Caco-2 (cell line): ENCODE results near the gene ITGB6. TPM values are rescaled to one million over a fixed set of nuclear protein-coding genes. Genes with fewer than 3 reads are reported as not detected.

Experiments used
- BruUV-seq: library from RNA; stranded (reverse); fragments of 400-500 nt; replicated peaks from 2 replicates; lab custom pipeline; 2021; lab: Mats Ljungman, UMichigan
- CTCF ChIA-PET: fragments of 300-600 bp; sonication (Branson Sonifier 250); formaldehyde crosslinking; loops from one replicate; lab custom pipeline; 2022; ENCODE audit warnings: antibody characterized with exemption; lab: Charles Lee
- POLR2A ChIA-PET: fragments of 300-600 bp; sonication (Branson Sonifier 250); formaldehyde crosslinking; loops from one replicate; lab custom pipeline; 2022; ENCODE audit warnings: antibody characterized with exemption; lab: Charles Lee
- DNase-seq, 2 experiments: peaks; one replicate each; pipeline versions ENCODE4 v3.0.0 to v3.0.0-alpha.2; 2020 to 2022
- H3K27me3 ChIP-seq: replicated peaks from 2 replicates; pipeline ENCODE4 v1.6.0; 2011; ENCODE audit warnings: low read length; ENCODE audit not compliant: control insufficient read depth, insufficient read depth
- H3K36me3 ChIP-seq: 2 replicates; pipeline ENCODE4 v1.5.1; 2011; ENCODE audit warnings: low read length; ENCODE audit not compliant: control insufficient read depth, insufficient read depth
- H3K4me1 ChIP-seq: fragments of 250-450 bp; sonication (Bioruptor Pico); 2 replicates; pipeline ENCODE4 v1.5.1; 2020; ENCODE audit warnings: mild to moderate bottlenecking
- H3K4me3 ChIP-seq: 2 replicates; pipeline ENCODE4 v1.5.1; 2011; ENCODE audit warnings: low read depth, mild to moderate bottlenecking, control low read depth, low read length
- H3K9me3 ChIP-seq: fragments of 250-450 bp; sonication (Bioruptor Pico); 2 replicates; pipeline ENCODE4 v1.5.1; 2020; ENCODE audit warnings: mild to moderate bottlenecking, moderate library complexity
- H3K27ac Mint-ChIP-seq: one replicate; pipeline ENCODE4 v1.8.0; 2022; ENCODE audit warnings: mixed read lengths; ENCODE audit not compliant: unreplicated experiment
- H3K27me3 Mint-ChIP-seq: one replicate; pipeline ENCODE4 v1.8.0; 2022; ENCODE audit warnings: mixed read lengths; ENCODE audit not compliant: insufficient read depth, unreplicated experiment
- H3K36me3 Mint-ChIP-seq: one replicate; pipeline ENCODE4 v1.8.0; 2022; ENCODE audit warnings: mild to moderate bottlenecking, mixed read lengths; ENCODE audit not compliant: insufficient read depth, unreplicated experiment
- H3K4me1 Mint-ChIP-seq: one replicate; pipeline ENCODE4 v1.8.0; 2022; ENCODE audit warnings: low read depth, mixed read lengths; ENCODE audit not compliant: unreplicated experiment
- H3K4me3 Mint-ChIP-seq: one replicate; pipeline ENCODE4 v1.8.0; 2022; ENCODE audit warnings: mild to moderate bottlenecking, moderate library complexity, mixed read lengths; ENCODE audit not compliant: unreplicated experiment
- H3K9me3 Mint-ChIP-seq: one replicate; pipeline ENCODE4 v1.8.0; 2022; ENCODE audit warnings: mixed read lengths; ENCODE audit not compliant: unreplicated experiment
- intact Hi-C: fragments of 100-400 bp; cut with micrococcal nuclease; formaldehyde crosslinking; loops from one replicate; pipeline ENCODE4 v1.10.0; 2022; ENCODE audit not compliant: unreplicated experiment
- total RNA-seq: library from RNA; stranded (reverse); gene quantifications from 2 replicates; pipeline ENCODE4 v1.2.3, GENCODE V29; 2022
- TF ChIP-seq, protein P1 (sequence below), 2 experiments: fragments of 200-600 bp in 1 of 2; IDR thresholded peaks; 1 replicate in 1 of 2; 2 replicates in 1 of 2; pipeline versions ENCODE4 v1.5.1 to v1.8.0; 2011 to 2022; ENCODE audit warnings: antibody characterized with exemption in 1 of 2, control low read depth in 1 of 2, inconsistent platforms in 1 of 2, low read depth in 1 of 2, low read length in 1 of 2, mild to moderate bottlenecking in 1 of 2, moderate library complexity in 1 of 2; ENCODE audit not compliant: insufficient read depth in 1 of 2, severe bottlenecking in 1 of 2, unreplicated experiment in 1 of 2

ITGB6 gene
- total RNA-seq, 1 experiment from 2014 or later = 1.7 TPM

DNA sequence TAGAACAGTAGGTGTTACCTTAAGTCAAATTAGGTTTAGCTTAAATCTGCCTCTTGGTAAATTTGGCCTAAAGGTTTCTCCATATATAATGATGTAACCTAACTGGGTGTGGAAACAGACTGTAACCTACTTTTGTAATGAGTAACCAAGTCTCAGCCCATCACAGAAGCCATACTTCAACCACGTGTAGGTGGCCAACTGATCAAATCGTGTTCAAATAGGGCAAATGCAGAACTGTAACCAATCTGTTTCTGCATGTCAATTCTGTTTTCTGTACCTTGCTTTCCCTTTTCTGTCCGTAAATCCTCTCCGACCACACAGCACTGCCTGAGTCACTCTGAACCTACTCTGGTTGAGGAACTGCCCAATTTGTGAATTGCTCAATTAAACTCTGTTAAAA, 103.7 kb downstream of the ITGB6 start:
- CTCF ChIA-PET = no interaction called here
- Histone ChIP-seq H3K9me3 (peaks cover 8% of the 10 kb centered on the region; the same call in 1 of the 2 replicates), H3K4me1 (no peaks in the 10 kb centered on the region), H3K36me3 (no peaks in the 10 kb centered on the region), H3K4me3 (no peak overlapping the region), H3K27me3 (no peaks in the 10 kb centered on the region)
- intact Hi-C loops = no loop called here
- Mint-ChIP-seq H3K27ac (no peak overlapping the region), H3K4me1 (no peaks in the 10 kb centered on the region), H3K36me3 (no peaks in the 10 kb centered on the region), H3K4me3 (no peak overlapping the region), H3K27me3 (no peaks in the 10 kb centered on the region), H3K9me3 (peaks cover 24% of the 10 kb centered on the region)
- no TSS peak for BruUV-seq
- POLR2A ChIA-PET = no interaction called here
- TF ChIP-seq, protein P1, sequence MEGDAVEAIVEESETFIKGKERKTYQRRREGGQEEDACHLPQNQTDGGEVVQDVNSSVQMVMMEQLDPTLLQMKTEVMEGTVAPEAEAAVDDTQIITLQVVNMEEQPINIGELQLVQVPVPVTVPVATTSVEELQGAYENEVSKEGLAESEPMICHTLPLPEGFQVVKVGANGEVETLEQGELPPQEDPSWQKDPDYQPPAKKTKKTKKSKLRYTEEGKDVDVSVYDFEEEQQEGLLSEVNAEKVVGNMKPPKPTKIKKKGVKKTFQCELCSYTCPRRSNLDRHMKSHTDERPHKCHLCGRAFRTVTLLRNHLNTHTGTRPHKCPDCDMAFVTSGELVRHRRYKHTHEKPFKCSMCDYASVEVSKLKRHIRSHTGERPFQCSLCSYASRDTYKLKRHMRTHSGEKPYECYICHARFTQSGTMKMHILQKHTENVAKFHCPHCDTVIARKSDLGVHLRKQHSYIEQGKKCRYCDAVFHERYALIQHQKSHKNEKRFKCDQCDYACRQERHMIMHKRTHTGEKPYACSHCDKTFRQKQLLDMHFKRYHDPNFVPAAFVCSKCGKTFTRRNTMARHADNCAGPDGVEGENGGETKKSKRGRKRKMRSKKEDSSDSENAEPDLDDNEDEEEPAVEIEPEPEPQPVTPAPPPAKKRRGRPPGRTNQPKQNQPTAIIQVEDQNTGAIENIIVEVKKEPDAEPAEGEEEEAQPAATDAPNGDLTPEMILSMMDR (IDR thresholded peaks at IDR 0.05; ENCODE audit: insufficient read depth in 1 of 2, low read depth in 1 of 2, low read length in 1 of 2, severe bottlenecking in 1 of 2, unreplicated experiment in 1 of 2) = no peak
- no peak for DNase-seq

DNA sequence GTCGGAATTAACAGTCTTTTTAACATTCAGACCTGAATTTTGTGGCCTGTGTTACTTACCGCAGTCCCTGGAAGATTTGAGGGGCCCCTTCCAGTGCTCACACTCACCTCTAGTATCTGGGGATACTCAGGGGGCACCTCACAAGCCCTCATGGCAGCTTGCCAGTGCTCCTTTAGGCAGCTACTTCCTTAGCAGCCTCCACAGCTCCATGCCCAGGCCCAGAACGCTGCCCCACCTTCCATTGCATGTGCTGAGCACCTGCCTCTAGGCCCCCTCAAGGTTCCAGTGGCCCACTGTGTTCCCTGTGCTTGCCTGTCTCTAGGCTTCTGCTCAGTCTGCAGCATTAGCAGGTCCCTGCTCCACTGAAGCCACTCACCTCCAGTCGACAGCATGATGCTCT, 107.6 kb downstream of the ITGB6 start:
- Mint-ChIP-seq H3K27me3 (no peaks in the 10 kb centered on the region), H3K27ac (no peak overlapping the region), H3K4me3 (no peak overlapping the region), H3K4me1 (no peaks in the 10 kb centered on the region), H3K36me3 (no peaks in the 10 kb centered on the region), H3K9me3 (peaks cover 47% of the 10 kb centered on the region)
- ChIA-PET POLR2A (no interaction called here), CTCF (no interaction called here)
- no peaks in the 10 kb centered on the region for H3K27me3 ChIP-seq
- DNase-seq = no peak
- H3K9me3 ChIP-seq = peaks cover 18% of the 10 kb centered on the region
- no peaks in the 10 kb centered on the region for H3K36me3 ChIP-seq
- H3K4me3 ChIP-seq = no peak overlapping the region
- intact Hi-C loops = no loop called here
- TF ChIP-seq, protein P1 (IDR thresholded peaks at IDR 0.05; ENCODE audit: insufficient read depth in 1 of 2, low read depth in 1 of 2, low read length in 1 of 2, severe bottlenecking in 1 of 2, unreplicated experiment in 1 of 2) = no peak
- H3K4me1 ChIP-seq = no peaks in the 10 kb centered on the region
- BruUV-seq = no TSS peak

DNA sequence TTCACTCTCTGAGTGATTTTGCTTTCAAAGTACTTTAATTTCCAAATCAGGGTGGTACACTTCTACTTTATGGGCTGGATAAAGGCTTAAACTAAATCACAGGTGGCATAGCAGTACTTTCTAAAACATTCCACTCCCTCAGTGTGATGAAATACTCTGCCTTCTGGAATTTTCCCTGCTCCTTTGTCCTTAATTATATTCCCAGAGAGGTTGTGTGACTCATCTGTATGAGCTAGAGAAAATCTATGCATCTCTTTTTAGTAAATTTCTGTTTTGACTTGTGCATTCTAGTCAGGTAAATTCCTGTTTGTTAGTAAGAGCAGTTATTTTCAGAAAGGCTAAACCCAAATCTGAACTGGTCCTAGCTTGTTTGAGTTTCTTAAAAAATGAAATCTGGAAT, 108.7 kb downstream of the ITGB6 start:
- no TSS peak for BruUV-seq
- H3K4me3 ChIP-seq = no peak overlapping the region
- no peaks in the 10 kb centered on the region for H3K27me3 ChIP-seq
- intact Hi-C loops = no loop called here
- no peaks in the 10 kb centered on the region for H3K36me3 ChIP-seq
- CTCF ChIA-PET = no interaction called here
- Mint-ChIP-seq H3K4me1 (no peaks in the 10 kb centered on the region), H3K4me3 (no peak overlapping the region), H3K36me3 (no peaks in the 10 kb centered on the region), H3K27ac (no peak overlapping the region), H3K9me3 (peaks cover 57% of the 10 kb centered on the region), H3K27me3 (no peaks in the 10 kb centered on the region)
- H3K4me1 ChIP-seq = no peaks in the 10 kb centered on the region
- POLR2A ChIA-PET = no interaction called here
- no peak for DNase-seq
- TF ChIP-seq, protein P1 (IDR thresholded peaks at IDR 0.05; ENCODE audit: insufficient read depth in 1 of 2, low read depth in 1 of 2, low read length in 1 of 2, severe bottlenecking in 1 of 2, unreplicated experiment in 1 of 2) = no peak
- H3K9me3 ChIP-seq = peaks cover 23% of the 10 kb centered on the region
